DOHH2 (cell line): ENCODE measurements around the gene OLFML1.

Experiments
- EZH2phosphoT487 ChIP-seq: fragments of 200-600 bp; sonication (generic); IDR thresholded peaks from 2 replicates; pipeline ENCODE4 v1.6.1; 2017; ENCODE audit warnings: borderline replicate concordance, mild to moderate bottlenecking, antibody characterized with exemption, low read length, moderate library complexity, mixed read lengths
- TF ChIP-seq, protein P1 (sequence below): fragments of 200-600 bp; sonication (generic); IDR thresholded peaks from one replicate; pipeline ENCODE4 v1.5.1; 2014; ENCODE audit warnings: antibody characterized with exemption, mild to moderate bottlenecking, low read depth, low read length; ENCODE audit not compliant: poor library complexity, severe bottlenecking

DNA sequence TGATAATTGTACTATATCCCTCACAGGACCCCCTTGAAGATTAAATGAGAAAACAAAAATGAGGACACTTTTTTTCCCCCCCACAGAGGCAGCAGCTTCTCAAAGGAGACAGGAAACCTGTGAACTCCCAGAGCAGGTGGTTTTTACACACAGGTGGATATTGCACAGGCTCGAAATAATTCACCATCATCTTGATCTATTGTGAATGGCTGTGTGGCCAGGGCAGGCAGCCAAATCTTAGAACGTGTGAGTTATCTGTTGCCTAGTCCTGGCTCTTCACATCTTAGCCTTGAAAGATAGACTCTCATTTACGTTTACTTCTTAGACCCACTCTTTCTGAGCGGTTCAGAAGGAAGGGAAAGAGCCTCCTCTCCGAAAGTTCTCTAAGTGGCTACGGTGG lies 52.0 kb downstream of the OLFML1 start:
- TF ChIP-seq, protein P1, sequence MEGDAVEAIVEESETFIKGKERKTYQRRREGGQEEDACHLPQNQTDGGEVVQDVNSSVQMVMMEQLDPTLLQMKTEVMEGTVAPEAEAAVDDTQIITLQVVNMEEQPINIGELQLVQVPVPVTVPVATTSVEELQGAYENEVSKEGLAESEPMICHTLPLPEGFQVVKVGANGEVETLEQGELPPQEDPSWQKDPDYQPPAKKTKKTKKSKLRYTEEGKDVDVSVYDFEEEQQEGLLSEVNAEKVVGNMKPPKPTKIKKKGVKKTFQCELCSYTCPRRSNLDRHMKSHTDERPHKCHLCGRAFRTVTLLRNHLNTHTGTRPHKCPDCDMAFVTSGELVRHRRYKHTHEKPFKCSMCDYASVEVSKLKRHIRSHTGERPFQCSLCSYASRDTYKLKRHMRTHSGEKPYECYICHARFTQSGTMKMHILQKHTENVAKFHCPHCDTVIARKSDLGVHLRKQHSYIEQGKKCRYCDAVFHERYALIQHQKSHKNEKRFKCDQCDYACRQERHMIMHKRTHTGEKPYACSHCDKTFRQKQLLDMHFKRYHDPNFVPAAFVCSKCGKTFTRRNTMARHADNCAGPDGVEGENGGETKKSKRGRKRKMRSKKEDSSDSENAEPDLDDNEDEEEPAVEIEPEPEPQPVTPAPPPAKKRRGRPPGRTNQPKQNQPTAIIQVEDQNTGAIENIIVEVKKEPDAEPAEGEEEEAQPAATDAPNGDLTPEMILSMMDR: no peak
- TF ChIP-seq EZH2phosphoT487: no peak
